IMR-90 (cell line): ENCODE data around the gene DCN. TPM values are rescaled to one million over a fixed set of nuclear protein-coding genes. Genes with fewer than 3 reads are reported as not detected.

Experiments used
- ATAC-seq: fragments of 200-7000 bp; cut with Tn5 transposase; 2 replicates; pipeline ENCODE4 v1.9.1; 2020; ENCODE audit warnings: low read depth, mild to moderate bottlenecking, moderate library complexity
- BruUV-seq: library from RNA; stranded (reverse); fragments of 400-500 nt; replicated peaks from 2 replicates; lab custom pipeline; 2021; lab: Mats Ljungman, UMichigan
- CTCF ChIA-PET: fragments of 300-600 bp; formaldehyde crosslinking; extraction: SDS; loops from one replicate; lab custom pipeline; 2021; ENCODE audit warnings: antibody characterized with exemption; lab: Yijun Ruan, JAX
- POLR2A ChIA-PET: fragments of 300-600 bp; sonication (Branson Sonifier 250); formaldehyde crosslinking; loops from one replicate; lab custom pipeline; 2022; ENCODE audit warnings: antibody characterized with exemption; ENCODE audit not compliant: unreplicated experiment; lab: Charles Lee
- DNase-seq: peaks from one replicate; pipeline ENCODE4 v3.0.0; 2013
- H2AFZ ChIP-seq: replicated peaks from 2 replicates; pipeline ENCODE3; 2013; ENCODE audit warnings: low read length, mild to moderate bottlenecking; ENCODE audit not compliant: poor library complexity
- H2AK5ac ChIP-seq: 2 replicates; pipeline ENCODE4 v1.6.1; 2013; ENCODE audit warnings: low read depth, low read length, inconsistent platforms
- H2AK9ac ChIP-seq: replicated peaks from 2 replicates; pipeline ENCODE3; 2013; ENCODE audit warnings: mild to moderate bottlenecking, low read depth, low read length, moderate library complexity; ENCODE audit not compliant: poor library complexity
- H2BK120ac ChIP-seq: 2 replicates; pipeline ENCODE4 v1.6.1; 2013; ENCODE audit warnings: low read depth, low read length, inconsistent platforms
- H2BK15ac ChIP-seq: 3 replicates; pipeline ENCODE4 v1.6.1; 2013; ENCODE audit warnings: low read depth, low read length, inconsistent platforms
- H2BK20ac ChIP-seq: 2 replicates; pipeline ENCODE4 v1.6.1; 2013; ENCODE audit warnings: low read depth, mild to moderate bottlenecking, inconsistent platforms, low read length, moderate library complexity
- H2BK5ac ChIP-seq: 2 replicates; pipeline ENCODE4 v1.6.1; 2013; ENCODE audit warnings: mild to moderate bottlenecking, low read depth, low read length, inconsistent platforms; ENCODE audit not compliant: poor library complexity, severe bottlenecking
- H3K14ac ChIP-seq: replicated peaks from 2 replicates; pipeline ENCODE4 v1.6.1; 2013; ENCODE audit warnings: low read depth, low read length, inconsistent platforms
- H3K18ac ChIP-seq: 2 replicates; pipeline ENCODE4 v1.6.1; 2013; ENCODE audit warnings: low read depth, low read length, control low read depth
- H3K23ac ChIP-seq: 2 replicates; pipeline ENCODE4 v1.6.1; 2013; ENCODE audit warnings: low read depth, low read length, inconsistent platforms
- H3K27ac ChIP-seq: 2 replicates; pipeline ENCODE4 v1.5.1; 2013; ENCODE audit warnings: mild to moderate bottlenecking, control low read depth, low read length; ENCODE audit not compliant: insufficient read depth
- H3K27me3 ChIP-seq: 2 replicates; pipeline ENCODE4 v1.6.1; 2013; ENCODE audit warnings: low read length; ENCODE audit not compliant: control insufficient read depth, insufficient read depth
- H3K36me3 ChIP-seq: 2 replicates; pipeline ENCODE4 v1.6.1; 2013; ENCODE audit warnings: low read length, mixed read lengths; ENCODE audit not compliant: control insufficient read depth, insufficient read depth
- H3K4ac ChIP-seq: 2 replicates; pipeline ENCODE4 v1.6.1; 2013; ENCODE audit warnings: low read depth, low read length, inconsistent platforms
- H3K4me1 ChIP-seq: 2 replicates; pipeline ENCODE4 v1.6.1; 2013; ENCODE audit warnings: low read length, mixed read lengths; ENCODE audit not compliant: control insufficient read depth, insufficient read depth
- H3K4me2 ChIP-seq: 2 replicates; pipeline ENCODE4 v1.6.1; 2013; ENCODE audit warnings: low read depth, mild to moderate bottlenecking, control low read depth, low read length, moderate library complexity
- H3K4me3 ChIP-seq: 2 replicates; pipeline ENCODE4 v1.5.1; 2013; ENCODE audit warnings: low read depth, mild to moderate bottlenecking, control low read depth, low read length, moderate library complexity; ENCODE audit not compliant: insufficient read depth
- H3K56ac ChIP-seq: 2 replicates; pipeline ENCODE4 v1.6.1; 2013; ENCODE audit warnings: low read length, inconsistent platforms; ENCODE audit not compliant: insufficient read depth; ENCODE audit errors: extremely low read depth
- H3K79me1 ChIP-seq, 2 experiments: 2 replicates each; pipeline ENCODE4 v1.6.1; 2013; ENCODE audit warnings: low read length in 2 of 2, inconsistent platforms in 1 of 2, low read depth in 1 of 2
- H3K9ac ChIP-seq: 2 replicates; pipeline ENCODE4 v1.6.1; 2013; ENCODE audit warnings: low read depth, low read length, control low read depth
- H3K9me1 ChIP-seq: 2 replicates; pipeline ENCODE4 v1.6.1; 2013; ENCODE audit warnings: low read length, inconsistent platforms; ENCODE audit not compliant: insufficient read depth
- H3K9me3 ChIP-seq: 2 replicates; pipeline ENCODE4 v1.6.1; 2013; ENCODE audit warnings: low read length; ENCODE audit not compliant: control insufficient read depth, insufficient read depth
- H4K20me1 ChIP-seq: 2 replicates; pipeline ENCODE4 v1.6.1; 2013; ENCODE audit warnings: low read length, inconsistent platforms; ENCODE audit not compliant: insufficient read depth
- H4K5ac ChIP-seq: 2 replicates; pipeline ENCODE4 v1.6.1; 2013; ENCODE audit warnings: mild to moderate bottlenecking, low read depth, low read length, control low read depth
- H4K8ac ChIP-seq, 2 experiments: 2 replicates each; pipeline ENCODE4 v1.6.1; 2013; ENCODE audit warnings: low read depth in 2 of 2, low read length in 2 of 2, control low read depth in 1 of 2, inconsistent platforms in 1 of 2
- H4K91ac ChIP-seq: 2 replicates; pipeline ENCODE4 v1.6.1; 2013; ENCODE audit warnings: low read depth, low read length, inconsistent platforms; ENCODE audit not compliant: insufficient read depth
- BHLHE40 ChIP-seq: fragments of 150-350 bp; IDR thresholded peaks from 2 replicates; pipeline ENCODE4 v1.6.1; 2016; ENCODE audit warnings: mild to moderate bottlenecking, low read depth, low read length
- FOS ChIP-seq: fragments of 150-350 bp; IDR thresholded peaks from 2 replicates; pipeline ENCODE4 v1.6.1; 2016; ENCODE audit warnings: low read depth, low read length
- MAFK ChIP-seq: IDR thresholded peaks from 2 replicates; pipeline ENCODE4 v1.6.1; 2012; ENCODE audit warnings: low read depth, low read length, improper control_type of control experiment
- RFX5 ChIP-seq: IDR thresholded peaks from 2 replicates; pipeline ENCODE4 v1.8.0; 2012; ENCODE audit warnings: low read depth, mild to moderate bottlenecking, low read length, moderate library complexity
- WGBS, 2 experiments: methylation state at CpG; one replicate each; pipeline versions ENCODE4 v1.1.5 to v1.1.7; 2013; ENCODE audit warnings: missing lambda C conversion rate in 2 of 2; ENCODE audit not compliant: insufficient read length in 1 of 2; ENCODE audit errors: extremely low coverage in 2 of 2; 5-methylcytosine and 5-hydroxymethylcytosine counted together
- dilution Hi-C: fragments of 300-500 bp; cut with HindIII; formaldehyde crosslinking; loops from one replicate; pipeline ENCODE4 v1.14.3; 2018; ENCODE audit warnings: low sequenced_read_pairs; ENCODE audit not compliant: unreplicated experiment
- in situ Hi-C: fragments of 300-500 bp; cut with MboI; formaldehyde crosslinking; loops from 3 replicates; pipeline ENCODE4 v1.14.3; 2019; ENCODE audit warnings: low sequenced_read_pairs, inconsistent platforms, mixed read lengths
- intact Hi-C: fragments of 100-400 bp; cut with micrococcal nuclease; formaldehyde crosslinking; loops from 2 replicates; pipeline ENCODE4 v1.10.0; 2022
- polyA plus RNA-seq, 3 experiments: library from polyadenylated mRNA; depleted of rRNA; stranded (reverse); fragments of >200 nt; gene quantifications; 2 replicates each; pipeline ENCODE4 v1.2.3, GENCODE V29; 2012; ENCODE audit warnings: low replicate concordance in 1 of 3
- total RNA-seq: library from RNA; depleted of rRNA; stranded (reverse); fragments of >200 nt; gene quantifications from 2 replicates; pipeline ENCODE4 v1.2.3, GENCODE V29; 2012
- TF ChIP-seq, protein P1 (sequence below): conservative IDR thresholded peaks from 2 replicates; pipeline ENCODE4 v1.5.1; 2012; ENCODE audit warnings: mild to moderate bottlenecking, low read depth, low read length, improper control_type of control experiment

Gene DCN
- total and polyA plus RNA-seq, 2 of the 4 experiments (the other 2 are of a cell fraction) = 241 to 965 TPM

DNA sequence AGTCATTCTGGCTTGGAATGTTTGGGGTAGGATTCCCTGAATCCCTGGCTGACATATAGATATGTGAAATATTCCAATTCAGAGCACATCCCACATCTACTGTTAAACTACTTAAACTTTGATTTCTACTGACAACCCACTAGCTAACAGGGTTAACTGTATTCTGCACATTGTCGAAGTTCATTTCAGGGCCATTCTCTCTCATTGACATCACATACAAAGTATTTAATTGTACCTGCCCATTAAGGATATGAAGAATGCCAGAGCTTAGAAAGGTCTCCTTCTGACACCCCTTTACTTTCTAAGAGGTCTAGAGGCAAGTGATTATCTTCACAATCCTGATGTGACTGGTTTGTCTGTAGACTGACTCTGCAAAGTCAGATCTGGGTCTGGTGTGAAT is 2.8 kb upstream of the DCN start:
- H3K4ac ChIP-seq = peak overlapping the region; percentile 68
- in situ Hi-C loops = no loop called here

More for the DNA sequence above, 2.8 kb upstream of the DCN start:
- Histone ChIP-seq H3K9me3 (no peaks in the 10 kb centered on the region), H4K5ac (peak overlapping the region; percentile 83), H3K23ac (peak overlapping the region; percentile 73), H3K9ac (no peak overlapping the region), H3K14ac (peak overlapping the region; percentile 76), H3K4me1 (peaks cover 10% of the 10 kb centered on the region), H3K18ac (peak overlapping the region; percentile 98), H2BK120ac (peak overlapping the region; percentile 99), H3K79me1 (no peaks in the 10 kb centered on the region; a peak in 1 of 4 replicates), H4K20me1 (no peaks in the 10 kb centered on the region), H4K8ac (peak overlapping the region; percentile 27 to 44; a peak in 3 of 4 replicates), H4K91ac (peak overlapping the region; percentile 88), H3K4me3 (no peak overlapping the region), H3K36me3 (no peaks in the 10 kb centered on the region), H2AFZ (no peak overlapping the region), H2AK9ac (no peak overlapping the region), H2BK5ac (peak overlapping the region; percentile 44), H2BK20ac (peak overlapping the region; percentile 74), H3K27me3 (no peaks in the 10 kb centered on the region), H2AK5ac (peak overlapping the region; percentile 12; the same call in 1 of the 2 replicates), H3K9me1 (no peaks in the 10 kb centered on the region; the same call in 1 of the 2 replicates), H3K56ac (no peak overlapping the region; the same call in 1 of the 2 replicates), H3K4me2 (no peak overlapping the region), H2BK15ac (peak overlapping the region; percentile 53; the same call in 2 of the 3 replicates), H3K27ac (peak overlapping the region; percentile 97; the same call in 1 of the 2 replicates)
- POLR2A ChIA-PET = interaction anchor here (1.2 kb wide), 1 partner anchor 142 kb away, joined by 3 read pairs; no protein-coding TSS in a partner anchor
- CTCF ChIA-PET = no interaction called here
- WGBS, 2 experiments = no CpG with 5 or more reads among the region's 1 CpG
- DNase-seq (no peak), ATAC-seq (no peak)
- TF ChIP-seq MAFK (no peak), BHLHE40 (no peak), RFX5 (no peak), FOS (no peak)
- TF ChIP-seq, protein P1, sequence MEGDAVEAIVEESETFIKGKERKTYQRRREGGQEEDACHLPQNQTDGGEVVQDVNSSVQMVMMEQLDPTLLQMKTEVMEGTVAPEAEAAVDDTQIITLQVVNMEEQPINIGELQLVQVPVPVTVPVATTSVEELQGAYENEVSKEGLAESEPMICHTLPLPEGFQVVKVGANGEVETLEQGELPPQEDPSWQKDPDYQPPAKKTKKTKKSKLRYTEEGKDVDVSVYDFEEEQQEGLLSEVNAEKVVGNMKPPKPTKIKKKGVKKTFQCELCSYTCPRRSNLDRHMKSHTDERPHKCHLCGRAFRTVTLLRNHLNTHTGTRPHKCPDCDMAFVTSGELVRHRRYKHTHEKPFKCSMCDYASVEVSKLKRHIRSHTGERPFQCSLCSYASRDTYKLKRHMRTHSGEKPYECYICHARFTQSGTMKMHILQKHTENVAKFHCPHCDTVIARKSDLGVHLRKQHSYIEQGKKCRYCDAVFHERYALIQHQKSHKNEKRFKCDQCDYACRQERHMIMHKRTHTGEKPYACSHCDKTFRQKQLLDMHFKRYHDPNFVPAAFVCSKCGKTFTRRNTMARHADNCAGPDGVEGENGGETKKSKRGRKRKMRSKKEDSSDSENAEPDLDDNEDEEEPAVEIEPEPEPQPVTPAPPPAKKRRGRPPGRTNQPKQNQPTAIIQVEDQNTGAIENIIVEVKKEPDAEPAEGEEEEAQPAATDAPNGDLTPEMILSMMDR = no peak
- intact Hi-C loops (no loop called here), dilution Hi-C loops (no loop called here)
- BruUV-seq = no TSS peak
